ENCODE measurements around the gene KCND2. TPM values are rescaled to one million over a fixed set of nuclear protein-coding genes. Genes with fewer than 3 reads are reported as not detected.

Gene KCND2
- total and polyA plus RNA-seq, 3 donors from 2014 or later: 3.8 to 6.1 (median 5.1) TPM

DNA sequence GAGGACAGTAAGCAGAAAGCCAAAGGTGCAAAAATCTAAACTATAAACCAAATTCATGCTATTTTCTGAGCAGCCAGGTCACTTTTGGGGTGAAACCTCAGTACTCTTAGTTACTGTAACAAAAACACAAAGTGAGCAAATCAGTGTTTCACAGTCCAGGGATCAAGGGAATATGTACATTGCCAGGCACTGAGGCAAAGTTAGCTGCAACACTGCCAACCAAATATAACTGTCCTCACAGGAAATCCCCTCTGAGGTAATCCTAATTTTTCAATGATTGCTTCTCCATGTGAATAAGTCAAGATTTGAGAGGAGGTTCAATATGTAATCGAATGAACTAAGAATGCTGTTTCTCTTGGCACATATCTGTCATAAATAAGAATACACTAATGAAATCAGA is 355.3 kb downstream of the KCND2 start:
- 20 to 35% methylated on average over 1 of the region's 1 CpG for WGBS, 2 donors
- TF ChIP-seq, protein P1, sequence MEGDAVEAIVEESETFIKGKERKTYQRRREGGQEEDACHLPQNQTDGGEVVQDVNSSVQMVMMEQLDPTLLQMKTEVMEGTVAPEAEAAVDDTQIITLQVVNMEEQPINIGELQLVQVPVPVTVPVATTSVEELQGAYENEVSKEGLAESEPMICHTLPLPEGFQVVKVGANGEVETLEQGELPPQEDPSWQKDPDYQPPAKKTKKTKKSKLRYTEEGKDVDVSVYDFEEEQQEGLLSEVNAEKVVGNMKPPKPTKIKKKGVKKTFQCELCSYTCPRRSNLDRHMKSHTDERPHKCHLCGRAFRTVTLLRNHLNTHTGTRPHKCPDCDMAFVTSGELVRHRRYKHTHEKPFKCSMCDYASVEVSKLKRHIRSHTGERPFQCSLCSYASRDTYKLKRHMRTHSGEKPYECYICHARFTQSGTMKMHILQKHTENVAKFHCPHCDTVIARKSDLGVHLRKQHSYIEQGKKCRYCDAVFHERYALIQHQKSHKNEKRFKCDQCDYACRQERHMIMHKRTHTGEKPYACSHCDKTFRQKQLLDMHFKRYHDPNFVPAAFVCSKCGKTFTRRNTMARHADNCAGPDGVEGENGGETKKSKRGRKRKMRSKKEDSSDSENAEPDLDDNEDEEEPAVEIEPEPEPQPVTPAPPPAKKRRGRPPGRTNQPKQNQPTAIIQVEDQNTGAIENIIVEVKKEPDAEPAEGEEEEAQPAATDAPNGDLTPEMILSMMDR (IDR thresholded peaks at IDR 0.05): no peak
- TF ChIP-seq POLR2A (IDR thresholded peaks at IDR 0.05): no peak
- no peak for DNase-seq

DNA sequence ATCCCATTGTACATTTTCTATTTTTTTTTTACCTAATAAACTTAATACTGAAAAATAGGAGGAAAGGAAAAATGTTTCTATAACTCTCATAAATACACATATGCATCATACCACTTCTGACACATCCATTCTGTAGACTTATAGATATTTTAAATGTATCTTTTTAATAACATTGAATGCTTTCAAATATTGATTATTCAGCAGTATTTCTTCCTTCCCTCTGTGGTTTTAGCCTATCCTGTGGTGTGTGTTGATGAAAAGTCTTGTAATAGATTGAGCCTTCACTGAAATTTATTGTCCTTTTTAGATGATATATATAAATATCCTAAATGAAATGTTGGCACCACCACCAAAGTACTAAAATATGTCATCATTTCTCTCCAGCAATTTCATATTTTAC is 366.9 kb downstream of the KCND2 start:
- no peaks in the 10 kb centered on the region for H3K4me1 ChIP-seq
- TF ChIP-seq, protein P1 (IDR thresholded peaks at IDR 0.05): no peak
- TF ChIP-seq POLR2A (IDR thresholded peaks at IDR 0.05): no peak
- H3K27ac ChIP-seq: no peak overlapping the region
- intact Hi-C loops (cut with DNase I; ENCODE audit: low total_unique reads): no loop called here
- no peaks in the 10 kb centered on the region for H3K36me3 ChIP-seq (ENCODE audit: low read depth, missing control alignments)
- no peaks in the 10 kb centered on the region for H3K9me3 ChIP-seq
- H3K4me3 ChIP-seq: no peak overlapping the region
- DNase-seq: no peak
- no peaks in the 10 kb centered on the region for H3K27me3 ChIP-seq

More for the DNA sequence above, 355.3 kb downstream of the KCND2 start:
- no peak overlapping the region for H3K4me3 ChIP-seq
- H3K27me3 ChIP-seq: no peaks in the 10 kb centered on the region
- no peaks in the 10 kb centered on the region for H3K36me3 ChIP-seq (ENCODE audit: low read depth, missing control alignments)
- no peaks in the 10 kb centered on the region for H3K9me3 ChIP-seq
- H3K27ac ChIP-seq: no peak overlapping the region
- no peaks in the 10 kb centered on the region for H3K4me1 ChIP-seq
- intact Hi-C loops (cut with DNase I; ENCODE audit: low total_unique reads): no loop called here

DNA sequence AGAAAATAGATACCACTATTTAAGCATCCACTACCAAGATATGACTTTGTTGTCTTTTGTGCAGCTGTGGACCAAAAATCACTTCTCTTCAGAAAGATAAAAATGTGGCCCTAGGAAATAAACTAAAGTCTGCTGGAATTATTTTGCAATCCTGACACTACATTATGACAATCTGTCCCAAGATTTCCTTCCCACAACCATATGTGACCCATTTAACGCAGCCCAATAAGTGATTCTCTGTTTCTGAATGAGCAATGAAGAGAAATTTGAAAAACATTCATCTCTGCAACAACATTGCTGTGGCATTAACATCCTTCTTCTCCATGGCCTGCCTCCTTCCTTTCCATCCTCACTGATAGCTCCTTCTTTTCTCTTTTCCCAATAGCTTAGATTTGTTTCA is 373.0 kb downstream of the KCND2 start:
- WGBS, 2 donors: 88 to 95% methylated on average over 1 of the region's 1 CpG
- no peaks in the 10 kb centered on the region for H3K4me1 ChIP-seq
- no peaks in the 10 kb centered on the region for H3K27me3 ChIP-seq
- H3K4me3 ChIP-seq: no peak overlapping the region
- DNase-seq: no peak
- H3K9me3 ChIP-seq: no peaks in the 10 kb centered on the region
- intact Hi-C loops (cut with DNase I; ENCODE audit: low total_unique reads): no loop called here
- no peaks in the 10 kb centered on the region for H3K36me3 ChIP-seq (ENCODE audit: low read depth, missing control alignments)
- no peak for TF ChIP-seq POLR2A (IDR thresholded peaks at IDR 0.05)
- TF ChIP-seq, protein P1 (IDR thresholded peaks at IDR 0.05): no peak
- H3K27ac ChIP-seq: no peak overlapping the region

DNA sequence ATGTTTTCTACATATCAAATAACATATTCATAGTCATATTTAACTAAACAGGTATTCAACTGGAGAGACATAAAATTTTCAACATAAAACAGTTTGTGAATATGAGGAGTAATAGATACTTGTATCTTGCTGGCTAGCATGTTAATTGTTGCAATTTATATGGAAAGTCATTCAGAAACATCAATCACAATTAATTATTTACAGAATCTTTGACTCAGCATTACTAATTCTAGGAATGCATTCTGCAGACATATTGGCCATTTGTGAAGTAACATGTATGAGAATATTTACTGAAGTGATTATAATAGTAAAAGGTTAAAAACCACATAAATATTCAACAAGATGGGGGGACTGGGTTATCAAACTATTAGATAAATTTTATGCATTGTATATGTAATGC is 381.3 kb downstream of the KCND2 start:
- no peaks in the 10 kb centered on the region for H3K9me3 ChIP-seq
- DNase-seq: no peak
- H3K27me3 ChIP-seq: no peaks in the 10 kb centered on the region
- intact Hi-C loops (cut with DNase I; ENCODE audit: low total_unique reads): no loop called here
- no peak overlapping the region for H3K27ac ChIP-seq
- H3K36me3 ChIP-seq (ENCODE audit: low read depth, missing control alignments): no peaks in the 10 kb centered on the region
- H3K4me3 ChIP-seq: no peak overlapping the region
- H3K4me1 ChIP-seq: no peaks in the 10 kb centered on the region
- no peak for TF ChIP-seq POLR2A (IDR thresholded peaks at IDR 0.05)
- TF ChIP-seq, protein P1 (IDR thresholded peaks at IDR 0.05): no peak

DNA sequence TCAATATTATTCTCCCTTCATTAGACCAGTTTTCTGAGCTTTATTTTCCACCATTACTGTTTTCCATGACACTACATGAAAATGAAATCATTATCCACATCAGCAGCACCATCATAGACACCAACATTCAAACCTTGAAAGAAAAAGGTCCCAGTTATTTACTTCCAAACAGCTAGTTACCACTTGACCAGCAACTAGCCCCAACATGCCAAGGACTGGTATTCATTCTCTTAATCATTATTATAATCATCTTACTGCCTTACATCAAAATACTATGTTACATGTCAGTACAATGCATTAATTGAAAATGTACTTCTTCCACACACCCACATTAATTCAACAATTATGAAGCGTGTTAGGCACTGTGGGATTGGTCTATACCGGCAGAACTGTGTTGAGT is 385.5 kb downstream of the KCND2 start:
- 87 to 99% methylated on average over 2 of the region's 2 CpGs for WGBS, 2 donors
- DNase-seq: no peak
- Histone ChIP-seq H3K4me1 (no peaks in the 10 kb centered on the region), H3K4me3 (no peak overlapping the region), H3K36me3 (ENCODE audit: low read depth, missing control alignments) (no peaks in the 10 kb centered on the region), H3K27ac (no peak overlapping the region), H3K9me3 (no peaks in the 10 kb centered on the region), H3K27me3 (no peaks in the 10 kb centered on the region)
- TF ChIP-seq, protein P1 (IDR thresholded peaks at IDR 0.05): no peak
- no peak for TF ChIP-seq POLR2A (IDR thresholded peaks at IDR 0.05)
- intact Hi-C loops (cut with DNase I; ENCODE audit: low total_unique reads): no loop called here

Data from testis (tissue), 3 donors.